Measurements from ENCODE around the gene NHLRC1. TPM values are rescaled to one million over a fixed set of nuclear protein-coding genes. Genes with fewer than 3 reads are reported as not detected.

Gene NHLRC1
- total RNA-seq, 3 donors from 2014 or later (not counting 1 experiment from before 2014, with no cell fraction given): 0.58 to 0.89 (median 0.68) TPM

DNA sequence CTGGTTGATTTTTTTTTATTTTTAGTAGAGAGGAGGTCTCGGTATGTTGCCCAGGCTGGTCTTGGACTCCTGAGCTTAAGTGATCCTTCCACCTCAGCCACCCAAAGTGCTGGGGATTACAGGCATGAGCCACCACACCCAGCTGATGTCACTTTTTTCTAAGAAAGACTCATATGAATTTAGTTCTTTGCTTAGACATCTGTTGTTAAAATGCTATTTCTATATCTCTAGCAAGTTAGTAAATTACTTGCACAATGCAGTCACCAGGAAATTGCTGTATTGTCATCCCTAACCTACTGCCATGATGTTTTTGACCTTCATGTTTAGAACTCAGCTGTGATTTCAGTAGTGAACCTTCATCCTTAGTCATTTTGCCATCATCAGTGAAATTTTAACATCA is 38.4 kb upstream of the NHLRC1 start:
- no peak overlapping the region for H3K4me3 Mint-ChIP-seq
- WGBS (ENCODE audit: insufficient coverage): 100% methylated on average over 1 of the region's 1 CpG
- intact Hi-C loops (cut with micrococcal nuclease): no loop called here
- no peaks in the 10 kb centered on the region for H3K27me3 Mint-ChIP-seq (ENCODE audit: low read depth in 2 of 2)
- Histone ChIP-seq H3K27me3 (ENCODE audit: control insufficient read depth, insufficient read depth, low read length) (no peaks in the 10 kb centered on the region), H3K9me3 (ENCODE audit: control insufficient read depth, insufficient read depth, low read length) (no peaks in the 10 kb centered on the region), H3K27ac (ENCODE audit: low read length) (no peak overlapping the region), H3K4me3 (ENCODE audit: low read length) (no peak overlapping the region), H3K4me1 (ENCODE audit: control insufficient read depth, insufficient read depth, low read length) (peaks cover 8% of the 10 kb centered on the region), H3K36me3 (ENCODE audit: control insufficient read depth, insufficient read depth, low read length) (peaks cover 24% of the 10 kb centered on the region)
- H3K9me3 Mint-ChIP-seq: no peaks in the 10 kb centered on the region
- ATAC-seq (no peak), DNase-seq (no peak)
- H3K27ac Mint-ChIP-seq: no peak overlapping the region
- H3K4me1 Mint-ChIP-seq: peaks cover 5 to 6% of the 10 kb centered on the region in 2 donors
- H3K36me3 Mint-ChIP-seq: peaks cover 24% of the 10 kb centered on the region
- TF ChIP-seq CTCF (IDR thresholded peaks at IDR 0.05): no peak

GRCh38 chr6:18155864-18156421 is 33.5 kb upstream of the NHLRC1 start:
- H3K4me3 Mint-ChIP-seq: peak overlapping the region; percentile 97
- peaks cover 26 to 33% of the 10 kb centered on the region in 2 donors for H3K4me1 Mint-ChIP-seq
- TF ChIP-seq CTCF (IDR thresholded peaks at IDR 0.05): no peak
- H3K27ac Mint-ChIP-seq: peak overlapping the region; percentile 93 to 99
- H3K4me3 ChIP-seq (ENCODE audit: low read length): peak overlapping the region; percentile 95
- H3K27me3 ChIP-seq (ENCODE audit: control insufficient read depth, insufficient read depth, low read length): no peaks in the 10 kb centered on the region
- intact Hi-C loops (cut with micrococcal nuclease): loop anchor here (1.0 to 10.0 kb wide), 3 partner anchors 108 to 450 kb away; partner anchors contain the start of genes DEK, KIF13A and NUP153
- ATAC-seq (no peak), DNase-seq (peak; percentile 36 to 69)
- peaks cover 7% of the 10 kb centered on the region for H3K36me3 ChIP-seq (ENCODE audit: control insufficient read depth, insufficient read depth, low read length)
- H3K9me3 ChIP-seq (ENCODE audit: control insufficient read depth, insufficient read depth, low read length): no peaks in the 10 kb centered on the region
- no peaks in the 10 kb centered on the region for H3K9me3 Mint-ChIP-seq
- peaks cover 28% of the 10 kb centered on the region for H3K4me1 ChIP-seq (ENCODE audit: control insufficient read depth, insufficient read depth, low read length)
- WGBS (ENCODE audit: insufficient coverage): 0% methylated on average over 26 of the region's 26 CpGs
- H3K27ac ChIP-seq (ENCODE audit: low read length): peak overlapping the region; percentile 87
- H3K36me3 Mint-ChIP-seq: peaks cover 8% of the 10 kb centered on the region
- no peaks in the 10 kb centered on the region for H3K27me3 Mint-ChIP-seq (ENCODE audit: low read depth in 2 of 2)

GRCh38 chr6:18155150-18155863 is 32.8 kb upstream of the NHLRC1 start, which contains the start of gene KDM1B:
TSS of gene KDM1B (plus strand) at chr6:18155422. CDS start at chr6:18159896, 4,474 bp downstream.
- peak within 1 kb of the TSS; percentile 99 for H3K4me3 ChIP-seq (ENCODE audit: low read length)
- WGBS (ENCODE audit: insufficient coverage): under 1% methylated on average over 83 of the region's 87 CpGs
- ATAC-seq: peak; percentile 89 to 98 (median 91)
- peaks cover 8% of the 10 kb centered on the region for H3K36me3 Mint-ChIP-seq
- peaks cover 26 to 34% of the 10 kb centered on the region in 2 donors for H3K4me1 Mint-ChIP-seq
- peak; percentile 98 to 99 for DNase-seq
- TF ChIP-seq CTCF (IDR thresholded peaks at IDR 0.05): no peak
- peak within 1 kb of the TSS; percentile 97 for H3K4me3 Mint-ChIP-seq
- no peaks in the 10 kb centered on the region for H3K9me3 Mint-ChIP-seq
- no peaks in the 10 kb centered on the region for H3K27me3 ChIP-seq (ENCODE audit: control insufficient read depth, insufficient read depth, low read length)
- H3K27me3 Mint-ChIP-seq (ENCODE audit: low read depth in 2 of 2): no peaks in the 10 kb centered on the region
- intact Hi-C loops (cut with micrococcal nuclease): loop anchor here (1.0 to 10.0 kb wide), 3 partner anchors 109 to 449 kb away; partner anchors contain the start of genes DEK, KIF13A and NUP153
- peaks cover 28% of the 10 kb centered on the region for H3K4me1 ChIP-seq (ENCODE audit: control insufficient read depth, insufficient read depth, low read length)
- peak within 1 kb of the TSS; percentile 93 to 99 for H3K27ac Mint-ChIP-seq
- peak within 1 kb of the TSS; percentile 95 for H3K27ac ChIP-seq (ENCODE audit: low read length)
- H3K9me3 ChIP-seq (ENCODE audit: control insufficient read depth, insufficient read depth, low read length): no peaks in the 10 kb centered on the region
- H3K36me3 ChIP-seq (ENCODE audit: control insufficient read depth, insufficient read depth, low read length): peaks cover 5% of the 10 kb centered on the region
